Measurements from ENCODE around the gene PKHD1. TPM values are rescaled to one million over a fixed set of nuclear protein-coding genes. Genes with fewer than 3 reads are reported as not detected.

PKHD1 gene
- total RNA-seq, 1 experiment from 2014 or later: 0.71 TPM

DNA sequence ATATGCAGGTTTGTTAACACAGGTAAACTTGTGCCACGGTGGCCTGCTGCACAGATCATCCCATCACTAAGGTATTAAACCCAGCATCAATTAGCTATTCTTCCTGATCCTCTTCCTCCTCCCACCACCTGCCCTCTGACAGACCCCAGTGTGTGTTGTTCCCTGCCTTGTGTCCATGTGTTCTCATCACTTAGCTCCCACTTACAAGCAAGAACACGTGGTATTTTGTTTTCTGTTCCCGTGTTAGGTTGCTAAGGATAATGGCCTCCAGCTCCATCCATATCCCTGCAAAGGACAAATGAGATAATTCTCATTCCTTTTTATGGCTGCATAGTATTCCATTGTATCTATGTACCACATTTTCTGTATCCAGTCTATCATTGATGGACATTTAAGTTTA lies 294.0 kb downstream of the PKHD1 start:
- H3K9me3 ChIP-seq (replicated peaks): no peaks in the 10 kb centered on the region
- no peaks in the 10 kb centered on the region for H3K27me3 ChIP-seq
- H3K4me1 ChIP-seq: no peaks in the 10 kb centered on the region
- no peaks in the 10 kb centered on the region for H3K36me3 ChIP-seq
- H3K27ac ChIP-seq: no peak overlapping the region
- H3K4me3 ChIP-seq: no peak overlapping the region
- no peak for DNase-seq

DNA sequence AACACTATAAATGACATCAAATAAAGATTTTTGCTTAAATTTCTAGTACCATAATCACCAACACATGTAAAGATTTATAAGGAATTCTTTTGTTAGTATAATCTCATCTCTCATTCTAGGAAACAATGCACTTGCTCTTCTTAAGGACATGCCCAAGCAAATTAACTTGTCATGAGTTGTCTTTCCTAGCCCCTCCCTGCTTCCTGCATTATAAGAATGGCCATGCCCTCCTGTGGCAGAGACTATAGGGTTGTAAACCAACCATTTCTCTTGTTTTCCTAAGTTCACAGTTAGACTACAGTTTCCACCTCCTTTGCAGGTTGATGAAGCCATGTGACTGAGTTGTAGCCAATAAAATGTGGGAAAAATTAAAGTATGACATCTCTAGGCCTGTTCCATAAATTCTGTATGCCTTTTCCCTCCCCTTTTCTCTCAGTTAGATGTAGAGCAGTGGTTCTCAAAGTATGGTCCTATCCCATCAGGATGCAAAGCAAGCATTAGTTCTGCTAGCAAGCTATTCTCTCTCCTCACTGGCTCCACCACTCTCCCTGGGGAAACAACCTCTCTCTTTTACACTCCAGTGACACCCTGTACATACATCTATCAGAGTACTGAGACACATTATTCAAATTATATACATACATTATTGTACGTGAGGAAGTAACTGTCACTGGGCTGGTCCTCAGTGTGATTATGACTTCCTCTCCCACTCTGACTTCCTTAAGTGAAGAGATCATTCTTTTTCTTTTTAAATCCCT lies 295.0 kb downstream of the PKHD1 start:
- Histone ChIP-seq H3K27ac (no peak overlapping the region), H3K36me3 (no peaks in the 10 kb centered on the region), H3K9me3 (replicated peaks) (no peaks in the 10 kb centered on the region), H3K27me3 (no peaks in the 10 kb centered on the region), H3K4me3 (no peak overlapping the region), H3K4me1 (no peaks in the 10 kb centered on the region)
- no peak for DNase-seq

DNA sequence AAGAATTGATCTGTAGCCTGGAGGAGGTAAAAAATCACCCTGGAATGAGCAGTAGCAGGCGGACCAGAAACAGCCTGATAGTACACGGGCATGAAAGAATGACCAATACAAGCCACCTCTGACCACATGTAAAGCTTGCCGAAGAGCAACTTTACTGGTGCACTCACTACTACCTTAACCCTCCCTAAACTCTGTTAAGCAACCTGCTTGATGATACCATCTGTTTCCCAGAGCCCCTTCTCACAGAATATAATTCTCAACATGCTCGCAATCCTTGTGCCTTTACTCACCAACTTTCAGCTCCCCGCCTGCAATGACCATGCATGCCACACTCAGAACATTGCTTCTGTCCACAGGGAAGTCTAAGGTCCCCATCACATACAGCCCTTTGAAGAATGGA lies 296.5 kb downstream of the PKHD1 start:
- H3K4me1 ChIP-seq: no peaks in the 10 kb centered on the region
- no peak for DNase-seq
- no peaks in the 10 kb centered on the region for H3K27me3 ChIP-seq
- no peaks in the 10 kb centered on the region for H3K36me3 ChIP-seq
- no peaks in the 10 kb centered on the region for H3K9me3 ChIP-seq (replicated peaks)
- no peak overlapping the region for H3K27ac ChIP-seq
- H3K4me3 ChIP-seq: no peak overlapping the region

DNA sequence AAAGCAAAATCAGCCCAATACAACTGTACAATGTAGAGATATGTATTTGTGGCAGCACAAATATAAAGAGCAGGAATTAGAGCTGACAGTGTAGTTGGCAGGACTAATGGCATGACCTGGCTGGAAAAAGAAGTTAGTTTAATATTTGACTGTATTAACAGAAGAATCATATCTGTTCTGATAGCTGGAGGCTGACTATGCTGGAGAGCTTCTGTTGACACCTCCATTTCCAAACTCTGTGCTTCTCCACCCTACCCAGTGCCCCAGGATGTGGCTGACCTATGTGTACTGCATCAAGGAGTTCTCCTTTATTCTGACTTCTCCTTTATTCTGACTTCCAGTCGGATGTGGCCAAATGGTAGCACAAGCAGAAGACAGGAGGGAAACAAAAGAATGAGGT lies 299.3 kb downstream of the PKHD1 start:
- no peaks in the 10 kb centered on the region for H3K9me3 ChIP-seq (replicated peaks)
- no peaks in the 10 kb centered on the region for H3K27me3 ChIP-seq
- no peaks in the 10 kb centered on the region for H3K4me1 ChIP-seq
- no peak overlapping the region for H3K4me3 ChIP-seq
- H3K27ac ChIP-seq: no peak overlapping the region
- H3K36me3 ChIP-seq: no peaks in the 10 kb centered on the region
- DNase-seq: no peak

- no peak for DNase-seq
- H3K9me3 ChIP-seq (replicated peaks): no peaks in the 10 kb centered on the region
- H3K4me1 ChIP-seq: no peaks in the 10 kb centered on the region
- no peaks in the 10 kb centered on the region for H3K36me3 ChIP-seq
- no peaks in the 10 kb centered on the region for H3K27me3 ChIP-seq
- no peak overlapping the region for H3K4me3 ChIP-seq
- no peak overlapping the region for H3K27ac ChIP-seq
These were observed 308.7 kb downstream of the PKHD1 start for GRCh38 chr6:51778666-51779065.

DNA sequence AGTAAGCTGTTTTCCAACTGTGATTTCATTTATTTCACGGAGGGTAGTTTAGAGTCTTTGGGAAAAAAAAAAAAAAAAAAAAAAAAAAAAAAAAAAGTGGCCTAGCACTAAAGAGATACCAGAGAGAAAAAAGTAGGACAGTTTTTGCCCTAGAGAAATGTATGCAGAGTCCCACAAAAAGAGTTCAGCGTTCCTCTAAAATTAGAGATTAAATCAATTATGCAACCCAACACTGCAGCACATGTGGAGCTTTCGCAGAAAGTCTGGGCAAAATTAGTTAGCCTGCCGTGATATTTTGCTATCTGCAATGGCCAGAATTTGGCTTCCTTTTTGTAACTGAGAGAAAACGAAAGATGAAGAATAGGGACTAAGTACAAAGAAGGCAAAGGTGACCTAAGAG lies 309.8 kb downstream of the PKHD1 start:
- Histone ChIP-seq H3K36me3 (no peaks in the 10 kb centered on the region), H3K27ac (no peak overlapping the region), H3K4me1 (no peaks in the 10 kb centered on the region), H3K9me3 (replicated peaks) (no peaks in the 10 kb centered on the region), H3K27me3 (no peaks in the 10 kb centered on the region), H3K4me3 (no peak overlapping the region)
- no peak for DNase-seq

- Histone ChIP-seq H3K36me3 (no peaks in the 10 kb centered on the region), H3K4me3 (no peak overlapping the region), H3K9me3 (replicated peaks) (no peaks in the 10 kb centered on the region), H3K27ac (no peak overlapping the region), H3K4me1 (no peaks in the 10 kb centered on the region), H3K27me3 (no peaks in the 10 kb centered on the region)
- DNase-seq: no peak
These were observed 311.2 kb downstream of the PKHD1 start for GRCh38 chr6:51775942-51776860.

GRCh38 chr6:51768087-51768486 lies 319.3 kb downstream of the PKHD1 start:
- DNase-seq: no peak
- H3K27ac ChIP-seq: no peak overlapping the region
- H3K9me3 ChIP-seq (replicated peaks): no peaks in the 10 kb centered on the region
- H3K4me1 ChIP-seq: no peaks in the 10 kb centered on the region
- no peaks in the 10 kb centered on the region for H3K27me3 ChIP-seq
- no peak overlapping the region for H3K4me3 ChIP-seq
- H3K36me3 ChIP-seq: no peaks in the 10 kb centered on the region

- Histone ChIP-seq H3K27ac (no peak overlapping the region), H3K4me1 (no peaks in the 10 kb centered on the region), H3K36me3 (no peaks in the 10 kb centered on the region), H3K9me3 (replicated peaks) (no peaks in the 10 kb centered on the region), H3K27me3 (no peaks in the 10 kb centered on the region), H3K4me3 (no peak overlapping the region)
- DNase-seq: no peak
These were observed 322.2 kb downstream of the PKHD1 start for GRCh38 chr6:51765230-51765629.

- no peaks in the 10 kb centered on the region for H3K27me3 ChIP-seq
- H3K4me3 ChIP-seq: no peak overlapping the region
- H3K27ac ChIP-seq: no peak overlapping the region
- DNase-seq: peak; percentile 3 to 39
- H3K4me1 ChIP-seq: no peaks in the 10 kb centered on the region
- H3K36me3 ChIP-seq: no peaks in the 10 kb centered on the region
- no peaks in the 10 kb centered on the region for H3K9me3 ChIP-seq (replicated peaks)
These were observed 333.8 kb downstream of the PKHD1 start for GRCh38 chr6:51753635-51754034.

GRCh38 chr6:51743999-51744398 lies 343.4 kb downstream of the PKHD1 start:
- Histone ChIP-seq H3K27me3 (no peaks in the 10 kb centered on the region), H3K4me1 (no peaks in the 10 kb centered on the region), H3K4me3 (no peak overlapping the region), H3K36me3 (no peaks in the 10 kb centered on the region), H3K9me3 (replicated peaks) (no peaks in the 10 kb centered on the region), H3K27ac (no peak overlapping the region)
- no peak for DNase-seq

DNA sequence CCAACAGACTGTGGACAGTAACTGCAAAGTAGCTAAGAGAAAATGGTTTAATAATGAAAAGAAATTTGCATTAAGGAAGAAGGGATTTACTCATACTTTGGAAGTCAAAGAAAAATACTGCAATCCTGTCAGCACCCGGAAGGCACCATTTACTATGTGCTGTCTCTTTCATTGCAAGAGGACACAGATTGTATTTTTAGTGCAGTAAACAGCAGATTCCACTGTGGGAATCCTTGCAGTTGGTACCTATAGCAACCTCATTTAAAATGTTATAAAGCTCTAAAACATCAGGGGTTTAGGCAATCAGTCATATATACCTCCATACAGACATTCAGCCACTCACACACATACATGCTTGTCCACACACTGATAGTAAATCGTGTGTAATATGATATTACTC lies 346.8 kb downstream of the PKHD1 start:
- Histone ChIP-seq H3K9me3 (replicated peaks) (no peaks in the 10 kb centered on the region), H3K4me1 (no peaks in the 10 kb centered on the region), H3K36me3 (no peaks in the 10 kb centered on the region), H3K27me3 (no peaks in the 10 kb centered on the region), H3K4me3 (no peak overlapping the region), H3K27ac (no peak overlapping the region)
- DNase-seq: no peak

DNA sequence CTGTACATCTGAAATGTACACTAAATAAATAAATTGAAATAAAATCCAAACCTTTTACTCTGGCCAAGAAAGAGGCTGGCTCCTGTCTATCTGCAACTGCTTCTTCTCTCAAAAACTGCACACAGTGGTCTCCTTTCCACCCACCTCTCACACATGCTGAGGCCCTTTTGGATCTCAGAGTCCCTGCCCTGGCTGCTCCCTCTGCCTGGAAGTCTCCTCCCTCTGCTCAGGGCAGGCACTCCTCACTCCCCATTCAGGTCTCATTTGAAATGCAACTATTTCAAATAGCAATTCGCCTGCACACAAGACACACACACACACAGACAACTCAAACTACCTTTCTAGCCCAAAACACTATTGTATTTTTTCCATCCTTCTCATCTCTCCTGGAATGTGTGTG lies 348.8 kb downstream of the PKHD1 start:
- Histone ChIP-seq H3K27ac (no peak overlapping the region), H3K4me3 (no peak overlapping the region), H3K9me3 (replicated peaks) (no peaks in the 10 kb centered on the region), H3K36me3 (no peaks in the 10 kb centered on the region), H3K4me1 (no peaks in the 10 kb centered on the region), H3K27me3 (no peaks in the 10 kb centered on the region)
- DNase-seq: no peak

GRCh38 chr6:51737580-51738360 lies 349.6 kb downstream of the PKHD1 start:
- Histone ChIP-seq H3K4me1 (no peaks in the 10 kb centered on the region), H3K36me3 (no peaks in the 10 kb centered on the region), H3K27me3 (no peaks in the 10 kb centered on the region), H3K9me3 (replicated peaks) (no peaks in the 10 kb centered on the region), H3K27ac (no peak overlapping the region), H3K4me3 (no peak overlapping the region)
- DNase-seq: no peak

DNA sequence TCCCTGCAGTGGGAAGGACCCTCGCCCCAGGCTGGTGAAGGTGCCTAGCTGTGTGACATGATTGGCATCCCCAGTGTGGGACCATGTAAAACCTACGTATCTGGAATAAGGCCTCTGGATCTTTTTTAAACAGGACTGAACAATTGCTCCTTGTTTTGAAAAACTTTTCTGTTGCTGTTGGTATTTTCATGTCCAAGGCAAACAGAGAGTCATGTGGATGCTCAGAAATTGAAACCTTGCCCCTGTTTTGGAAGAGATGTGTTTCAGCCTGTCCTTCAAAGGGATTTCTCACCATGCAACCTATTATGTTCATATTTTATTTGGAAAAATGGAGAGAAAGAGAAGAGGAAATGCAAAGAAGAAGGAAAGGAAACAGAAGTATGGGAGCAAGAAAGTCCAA lies 362.3 kb downstream of the PKHD1 start:
- Histone ChIP-seq H3K9me3 (replicated peaks) (no peaks in the 10 kb centered on the region), H3K4me3 (no peak overlapping the region), H3K36me3 (no peaks in the 10 kb centered on the region), H3K27ac (no peak overlapping the region), H3K27me3 (no peaks in the 10 kb centered on the region), H3K4me1 (no peaks in the 10 kb centered on the region)
- no peak for DNase-seq
